CD14-positive monocyte (primary cell): ENCODE measurements around the gene MAGEF1. TPM values are rescaled to one million over a fixed set of nuclear protein-coding genes. Genes with fewer than 3 reads are reported as not detected.
A peak's percentile ranks its signal among the peaks of the same experiment; 100 is the strongest.

Experiments
- DNase-seq, 3 donors: peaks; one replicate each; pipeline ENCODE4 v3.0.0-alpha.2; 2011 to 2022
- H2AFZ ChIP-seq: 2 replicates; pipeline ENCODE4 v1.6.0; 2012; ENCODE audit warnings: mild to moderate bottlenecking, low read depth, low read length, inconsistent platforms; ENCODE audit not compliant: insufficient read depth, poor library complexity, severe bottlenecking
- H3K27ac ChIP-seq, 2 donors: 1 replicate in 1 of 2; 2 replicates in 1 of 2; pipeline ENCODE4 v1.5.1; 2012 to 2013; ENCODE audit warnings: low read length in 2 of 2, control low read depth in 1 of 2, inconsistent platforms in 1 of 2, low read depth in 1 of 2, mild to moderate bottlenecking in 1 of 2
- H3K27me3 ChIP-seq, 2 donors: one replicate each; pipeline versions ENCODE4 v1.6.0 to v1.6.1; 2011 to 2013; ENCODE audit warnings: low read length in 2 of 2; ENCODE audit not compliant: control insufficient read depth in 2 of 2, insufficient read depth in 2 of 2
- H3K36me3 ChIP-seq, 2 donors: replicated peaks in 1 of 2; 1 replicate in 1 of 2; 2 replicates in 1 of 2; pipeline versions ENCODE4 v1.5.1 to v1.6.1; 2012 to 2013; ENCODE audit warnings: low read length in 2 of 2, control low read depth in 1 of 2, inconsistent platforms in 1 of 2, mild to moderate bottlenecking in 1 of 2; ENCODE audit not compliant: insufficient read depth in 2 of 2, control insufficient read depth in 1 of 2
- H3K4me1 ChIP-seq, 2 donors: 1 replicate in 1 of 2; 2 replicates in 1 of 2; pipeline versions ENCODE4 v1.5.1 to v1.6.1; 2012 to 2013; ENCODE audit warnings: low read length in 2 of 2, control low read depth in 1 of 2, inconsistent platforms in 1 of 2, mild to moderate bottlenecking in 1 of 2, moderate library complexity in 1 of 2; ENCODE audit not compliant: insufficient read depth in 2 of 2, control insufficient read depth in 1 of 2
- H3K4me2 ChIP-seq: replicated peaks from 2 replicates; pipeline ENCODE3; 2012; ENCODE audit warnings: low read length, moderate library complexity, mild to moderate bottlenecking; ENCODE audit not compliant: poor library complexity, severe bottlenecking; ENCODE audit errors: extremely low read depth
- H3K4me3 ChIP-seq, 3 experiments: fragments of 200-600 bp in 1 of 3; sonication (generic) in 1 of 3; replicated peaks in 1 of 3; 1 replicate in 2 of 3; 2 replicates in 1 of 3; pipeline ENCODE4 v1.5.1; 2011 to 2013; ENCODE audit warnings: low read length in 3 of 3, mild to moderate bottlenecking in 3 of 3, control low read depth in 2 of 3, low read depth in 2 of 3, inconsistent platforms in 1 of 3, moderate library complexity in 1 of 3
- H3K79me2 ChIP-seq: 2 replicates; pipeline ENCODE4 v1.6.0; 2012; ENCODE audit warnings: mild to moderate bottlenecking, control low read depth, inconsistent platforms, low read length, moderate library complexity; ENCODE audit not compliant: insufficient read depth
- H3K9ac ChIP-seq: 2 replicates; pipeline ENCODE4 v1.6.0; 2017; ENCODE audit warnings: low read length, mild to moderate bottlenecking; ENCODE audit not compliant: insufficient read depth, poor library complexity, severe bottlenecking
- H3K9me3 ChIP-seq, 2 donors: replicated peaks in 1 of 2; 1 replicate in 1 of 2; 2 replicates in 1 of 2; pipeline versions ENCODE4 v1.5.1 to v1.6.1; 2012 to 2013; ENCODE audit warnings: low read length in 2 of 2, control low read depth in 1 of 2; ENCODE audit not compliant: control insufficient read depth in 1 of 2, insufficient read depth in 1 of 2
- H4K20me1 ChIP-seq: 2 replicates; pipeline ENCODE4 v1.6.0; 2012; ENCODE audit warnings: mild to moderate bottlenecking, low read length, control low read depth, moderate library complexity; ENCODE audit not compliant: insufficient read depth
- H3K27ac Mint-ChIP-seq, 7 donors: one replicate each; pipeline ENCODE4 v1.8.0; 2020; ENCODE audit warnings: mild to moderate bottlenecking in 7 of 7, mixed read lengths in 7 of 7, moderate library complexity in 6 of 7, inconsistent platforms in 2 of 7
- H3K27me3 Mint-ChIP-seq, 3 donors: one replicate each; pipeline ENCODE4 v1.8.0; 2021 to 2022; ENCODE audit warnings: low read depth in 3 of 3, mild to moderate bottlenecking in 3 of 3, mixed read lengths in 3 of 3, moderate library complexity in 3 of 3, inconsistent platforms in 1 of 3
- H3K36me3 Mint-ChIP-seq, 2 donors: one replicate each; pipeline ENCODE4 v1.8.0; 2020; ENCODE audit warnings: mixed read lengths in 2 of 2, inconsistent platforms in 1 of 2, mild to moderate bottlenecking in 1 of 2
- H3K4me1 Mint-ChIP-seq: one replicate; pipeline ENCODE4 v1.8.0; 2020; ENCODE audit warnings: mild to moderate bottlenecking, mixed read lengths
- H3K4me3 Mint-ChIP-seq, 2 donors: one replicate each; pipeline ENCODE4 v1.8.0; 2020; ENCODE audit warnings: mild to moderate bottlenecking in 2 of 2, mixed read lengths in 2 of 2, moderate library complexity in 1 of 2
- H3K9me3 Mint-ChIP-seq, 7 donors: one replicate each; pipeline ENCODE4 v1.8.0; 2020 to 2022; ENCODE audit warnings: mixed read lengths in 7 of 7, mild to moderate bottlenecking in 6 of 7, moderate library complexity in 6 of 7, inconsistent platforms in 2 of 7
- WGBS: methylation state at CpG from one replicate; pipeline ENCODE4 v1.1.5; 2013; ENCODE audit warnings: missing lambda C conversion rate; ENCODE audit not compliant: insufficient coverage; 5-methylcytosine and 5-hydroxymethylcytosine counted together
- intact Hi-C, 2 donors: fragments of 100-400 bp; cut with micrococcal nuclease; formaldehyde crosslinking; loops; one replicate each; pipeline versions ENCODE4 v1.15.0 to v1.15.1; 2023
- polyA plus RNA-seq, 3 donors: library from polyadenylated mRNA; depleted of rRNA in 1 of 3; unstranded in 2 of 3; stranded (reverse) in 1 of 3; fragments of 300-500 nt in 2 of 3; fragments of >200 nt in 1 of 3; fragmentation: Illumina TruSeq in 2 of 3; gene quantifications; 1 replicate in 2 of 3; 2 replicates in 1 of 3; pipeline ENCODE4 v1.2.3, GENCODE V29; 2012 to 2021
- TF ChIP-seq, protein P1 (sequence below): fragments of 200-600 bp; IDR thresholded peaks from one replicate; pipeline ENCODE4 v1.8.0; 2022; ENCODE audit warnings: antibody characterized with exemption, mild to moderate bottlenecking

Gene MAGEF1
- polyA plus RNA-seq, 3 donors: 1.7 to 14.8 (median 12.2) TPM

DNA sequence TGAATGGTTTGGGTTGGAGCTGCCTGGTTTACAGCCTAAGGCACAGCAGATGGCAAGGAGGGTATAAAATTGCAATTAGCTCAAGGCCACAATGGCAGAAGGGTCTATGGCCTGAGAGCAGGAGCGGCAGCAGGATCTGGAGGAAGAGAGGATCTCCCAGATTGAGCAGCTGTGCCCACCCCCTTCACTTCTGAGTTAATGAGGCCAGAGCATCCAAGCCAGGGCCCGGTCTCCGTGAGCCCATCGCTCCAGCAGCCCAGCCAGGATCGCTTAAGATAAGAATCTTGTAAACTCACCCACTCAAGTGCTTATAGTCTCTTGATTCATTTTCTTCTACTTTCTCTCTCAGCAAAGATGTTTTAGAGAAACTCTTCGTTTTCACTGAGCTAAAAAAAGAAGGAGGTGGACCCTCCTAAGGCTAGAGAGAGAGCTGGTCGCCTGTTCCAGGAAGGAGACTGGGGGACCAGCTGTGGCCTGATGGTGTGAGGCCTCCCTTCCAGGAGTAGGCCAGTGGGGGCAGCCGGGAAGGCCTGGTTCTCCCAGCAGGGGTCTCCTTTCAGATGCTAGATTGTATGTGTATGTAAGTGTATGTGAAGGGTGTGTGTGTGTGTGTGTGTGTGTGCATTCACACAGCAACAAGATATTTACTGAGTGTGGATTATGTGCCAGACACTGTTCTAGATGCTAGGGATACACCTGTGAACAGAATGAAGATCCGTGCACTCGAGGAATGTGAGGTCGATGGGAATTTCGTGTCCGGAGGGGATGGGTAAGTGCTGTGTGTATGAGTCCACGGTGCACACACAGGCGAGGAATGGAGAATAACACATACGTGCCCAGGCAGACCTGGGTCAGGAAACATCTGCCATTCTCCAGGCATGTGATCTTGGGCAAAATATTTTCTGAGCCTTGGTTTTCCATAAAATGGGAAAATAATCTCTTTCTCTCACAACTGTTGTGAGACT is 18.6 kb downstream of the MAGEF1 start:
- Histone ChIP-seq H3K79me2 (no peaks in the 10 kb centered on the region), H4K20me1 (no peaks in the 10 kb centered on the region), H3K36me3 (no peaks in the 10 kb centered on the region), H3K9ac (no peak overlapping the region), H3K4me2 (no peak overlapping the region), H2AFZ (no peak overlapping the region), H3K27me3 (no peaks in the 10 kb centered on the region), H3K9me3 (no peaks in the 10 kb centered on the region), H3K4me3 (no peak overlapping the region), H3K4me1 (peaks cover 53% of the 10 kb centered on the region in 2 donors), H3K27ac (no peak overlapping the region)
- peaks cover 4 to 6% (median 6%) of the 10 kb centered on the region in 3 donors for H3K27me3 Mint-ChIP-seq
- peaks cover 57% of the 10 kb centered on the region for H3K4me1 Mint-ChIP-seq
- no peaks in the 10 kb centered on the region for H3K36me3 Mint-ChIP-seq
- WGBS: 86% methylated on average over 13 of the region's 16 CpGs
- DNase-seq: no peak
- peaks cover 0 to 3% (median 0%) of the 10 kb centered on the region in 7 donors for H3K9me3 Mint-ChIP-seq
- H3K27ac Mint-ChIP-seq: no peak overlapping the region
- H3K4me3 Mint-ChIP-seq: no peak overlapping the region
- intact Hi-C loops: no loop called here
- TF ChIP-seq, protein P1, sequence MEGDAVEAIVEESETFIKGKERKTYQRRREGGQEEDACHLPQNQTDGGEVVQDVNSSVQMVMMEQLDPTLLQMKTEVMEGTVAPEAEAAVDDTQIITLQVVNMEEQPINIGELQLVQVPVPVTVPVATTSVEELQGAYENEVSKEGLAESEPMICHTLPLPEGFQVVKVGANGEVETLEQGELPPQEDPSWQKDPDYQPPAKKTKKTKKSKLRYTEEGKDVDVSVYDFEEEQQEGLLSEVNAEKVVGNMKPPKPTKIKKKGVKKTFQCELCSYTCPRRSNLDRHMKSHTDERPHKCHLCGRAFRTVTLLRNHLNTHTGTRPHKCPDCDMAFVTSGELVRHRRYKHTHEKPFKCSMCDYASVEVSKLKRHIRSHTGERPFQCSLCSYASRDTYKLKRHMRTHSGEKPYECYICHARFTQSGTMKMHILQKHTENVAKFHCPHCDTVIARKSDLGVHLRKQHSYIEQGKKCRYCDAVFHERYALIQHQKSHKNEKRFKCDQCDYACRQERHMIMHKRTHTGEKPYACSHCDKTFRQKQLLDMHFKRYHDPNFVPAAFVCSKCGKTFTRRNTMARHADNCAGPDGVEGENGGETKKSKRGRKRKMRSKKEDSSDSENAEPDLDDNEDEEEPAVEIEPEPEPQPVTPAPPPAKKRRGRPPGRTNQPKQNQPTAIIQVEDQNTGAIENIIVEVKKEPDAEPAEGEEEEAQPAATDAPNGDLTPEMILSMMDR: no peak

GRCh38 chr3:184691397-184692231 is 20.2 kb downstream of the MAGEF1 start:
- TF ChIP-seq, protein P1: no peak
- no peaks in the 10 kb centered on the region for H3K36me3 Mint-ChIP-seq
- peak overlapping the region in 1 of 3 experiments; percentile 21 for H3K4me3 ChIP-seq
- H2AFZ ChIP-seq: peak overlapping the region; percentile 48
- H3K27me3 Mint-ChIP-seq: peaks cover 1 to 6% (median 6%) of the 10 kb centered on the region in 3 donors
- H3K9me3 ChIP-seq: no peaks in the 10 kb centered on the region
- H4K20me1 ChIP-seq: no peaks in the 10 kb centered on the region
- peak overlapping the region; percentile 37 for H3K4me2 ChIP-seq
- H3K79me2 ChIP-seq: no peaks in the 10 kb centered on the region
- H3K4me1 ChIP-seq: peaks cover 54% of the 10 kb centered on the region in 2 donors
- peak overlapping the region in 3 of 7 donors; percentile 9 to 68 (median 67) for H3K27ac Mint-ChIP-seq
- no peaks in the 10 kb centered on the region for H3K27me3 ChIP-seq
- no peaks in the 10 kb centered on the region for H3K36me3 ChIP-seq
- H3K9me3 Mint-ChIP-seq: peaks cover 0 to 3% (median 0%) of the 10 kb centered on the region in 7 donors
- 40% methylated on average over 18 of the region's 23 CpGs for WGBS
- no peak overlapping the region for H3K27ac ChIP-seq
- H3K4me3 Mint-ChIP-seq: peak overlapping the region in 1 of 2 donors; percentile 67
- H3K9ac ChIP-seq: peak overlapping the region; percentile 5
- peaks cover 60% of the 10 kb centered on the region for H3K4me1 Mint-ChIP-seq
- intact Hi-C loops: no loop called here
- peak; percentile 49 to 75 (median 49) for DNase-seq
